Spleen (tissue), 7 donors: ENCODE data around the gene CCDC88A.

Source experiments
- POLR2A ChIP-seq, 3 donors: fragments of 450-650 bp; IDR thresholded peaks; one replicate each; pipeline ENCODE4 v1.5.1; 2017; ENCODE audit warnings: antibody characterized with exemption in 3 of 3, mild to moderate bottlenecking in 1 of 3
- TF ChIP-seq, protein P1 (sequence below), 11 experiments: fragments of 200-600 bp in 7 of 11; fragments of 450-650 bp in 4 of 11; sonication (generic) in 4 of 11; IDR thresholded peaks in 8 of 11; conservative IDR thresholded peaks in 3 of 11; 1 replicate in 7 of 11; 2 replicates in 4 of 11; pipeline versions ENCODE4 v1.4.0 to v1.8.0; 2016 to 2021; ENCODE audit warnings: antibody characterized with exemption in 11 of 11, inconsistent platforms in 4 of 11, mild to moderate bottlenecking in 1 of 11
- donor health status: DM: no; HTN: no; CAD: no; lungs with moderate emphysema.
- donor health status: DM: no; HTN: no; CAD: no.
- donor health status: DM: no; HTN: no; CAD: no.

DNA sequence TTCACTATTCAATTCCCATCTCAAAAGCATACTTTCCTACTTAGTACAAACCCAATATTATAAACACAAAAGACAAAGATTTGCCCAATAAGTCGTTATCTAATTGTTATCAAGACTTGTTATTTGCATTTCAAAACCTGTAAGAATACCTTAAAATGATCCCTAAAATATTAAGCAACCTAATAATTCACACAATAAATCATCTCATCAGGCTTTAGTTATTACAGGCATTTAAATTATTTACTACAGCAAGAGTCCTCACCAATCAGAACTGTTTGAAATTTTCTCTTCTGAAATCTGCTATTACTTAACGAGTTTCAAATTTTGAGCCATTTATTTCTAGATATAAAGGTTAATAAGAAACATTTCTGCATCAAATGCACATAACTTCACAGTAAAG is 1.6 kb downstream of the CCDC88A start:
- TF ChIP-seq POLR2A (IDR thresholded peaks at IDR 0.05), result no peak
- TF ChIP-seq, protein P1, sequence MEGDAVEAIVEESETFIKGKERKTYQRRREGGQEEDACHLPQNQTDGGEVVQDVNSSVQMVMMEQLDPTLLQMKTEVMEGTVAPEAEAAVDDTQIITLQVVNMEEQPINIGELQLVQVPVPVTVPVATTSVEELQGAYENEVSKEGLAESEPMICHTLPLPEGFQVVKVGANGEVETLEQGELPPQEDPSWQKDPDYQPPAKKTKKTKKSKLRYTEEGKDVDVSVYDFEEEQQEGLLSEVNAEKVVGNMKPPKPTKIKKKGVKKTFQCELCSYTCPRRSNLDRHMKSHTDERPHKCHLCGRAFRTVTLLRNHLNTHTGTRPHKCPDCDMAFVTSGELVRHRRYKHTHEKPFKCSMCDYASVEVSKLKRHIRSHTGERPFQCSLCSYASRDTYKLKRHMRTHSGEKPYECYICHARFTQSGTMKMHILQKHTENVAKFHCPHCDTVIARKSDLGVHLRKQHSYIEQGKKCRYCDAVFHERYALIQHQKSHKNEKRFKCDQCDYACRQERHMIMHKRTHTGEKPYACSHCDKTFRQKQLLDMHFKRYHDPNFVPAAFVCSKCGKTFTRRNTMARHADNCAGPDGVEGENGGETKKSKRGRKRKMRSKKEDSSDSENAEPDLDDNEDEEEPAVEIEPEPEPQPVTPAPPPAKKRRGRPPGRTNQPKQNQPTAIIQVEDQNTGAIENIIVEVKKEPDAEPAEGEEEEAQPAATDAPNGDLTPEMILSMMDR (IDR thresholded peaks at IDR 0.05 in 8 of 11, conservative IDR thresholded peaks at IDR 0.05 in 3 of 11), result no peak
